HepG2 (cell line): ENCODE data around the gene KIRREL3. TPM values are rescaled to one million over a fixed set of nuclear protein-coding genes. Genes with fewer than 3 reads are reported as not detected.

Experiments used
- ATAC-seq: fragments of 200-7000 bp; cut with Tn5 transposase; 3 replicates; pipeline ENCODE4 v1.9.1; 2020; ENCODE audit warnings: mild to moderate bottlenecking, moderate library complexity
- BruUV-seq: library from RNA; stranded (reverse); fragments of 400-500 nt; replicated peaks from 2 replicates; lab custom pipeline; 2021; lab: Mats Ljungman, UMichigan
- CTCF ChIA-PET: fragments of 300-600 bp; formaldehyde crosslinking; extraction: SDS; loops from one replicate; lab custom pipeline; 2021; ENCODE audit warnings: low total read pairs, inconsistent platforms, low intra/inter-chr PET ratio; lab: Yijun Ruan, JAX
- POLR2A ChIA-PET: fragments of 350-600 bp; sonication (Branson Sonifier 250); formaldehyde crosslinking; loops from one replicate; lab custom pipeline; 2020; ENCODE audit warnings: antibody characterized with exemption, inconsistent platforms; lab: Yijun Ruan, JAX
- DNase-seq: peaks from one replicate; pipeline ENCODE4 v3.0.0-alpha.2; 2015; ENCODE audit warnings: low spot score
- FAIRE-seq: peaks from 3 replicates; lab custom pipeline; 2011; peaks lifted over from hg19 to GRCh38; lab: Jason Lieb, UNC
- H2AFZ ChIP-seq: one replicate; pipeline ENCODE4 v1.6.1; 2011; ENCODE audit warnings: low read length, inconsistent platforms
- H3K27ac ChIP-seq: fragments of 300-600 bp; 3 replicates; pipeline ENCODE4 v1.8.0; 2011; ENCODE audit warnings: mixed run types, mild to moderate bottlenecking, mixed read lengths, low read length, inconsistent platforms; ENCODE audit not compliant: insufficient read depth; ENCODE audit errors: extremely low read length
- H3K27me3 ChIP-seq, 2 experiments: fragments of 200-600 bp in 1 of 2; 2 replicates in 1 of 2; 3 replicates in 1 of 2; pipeline versions ENCODE4 v1.6.0 to v1.8.0; 2011; ENCODE audit warnings: low read length in 2 of 2, mild to moderate bottlenecking in 2 of 2, moderate library complexity in 2 of 2, inconsistent platforms in 1 of 2; ENCODE audit not compliant: insufficient read depth in 2 of 2, control insufficient read depth in 1 of 2
- H3K36me3 ChIP-seq, 2 experiments: fragments of 200-600 bp in 1 of 2; replicated peaks in 1 of 2; 2 replicates in 1 of 2; 3 replicates in 1 of 2; pipeline versions ENCODE4 v1.5.1 to v1.8.0; 2011; ENCODE audit warnings: low read length in 2 of 2, inconsistent platforms in 1 of 2; ENCODE audit not compliant: insufficient read depth in 2 of 2, control insufficient read depth in 1 of 2
- H3K4me1 ChIP-seq: 2 replicates; pipeline ENCODE4 v1.5.1; 2012; ENCODE audit warnings: low read length, inconsistent platforms; ENCODE audit not compliant: insufficient read depth
- H3K4me2 ChIP-seq: 2 replicates; pipeline ENCODE4 v1.6.0; 2011; ENCODE audit warnings: low read depth, low read length, inconsistent platforms
- H3K4me3 ChIP-seq, 3 experiments: fragments of 200-600 bp in 1 of 3; sonication (generic), shearing (Covaris generic) in 1 of 3; replicated peaks in 1 of 3; 2 replicates each; pipeline ENCODE4 v1.5.1; 2011 to 2016; ENCODE audit warnings: low read length in 3 of 3, inconsistent platforms in 2 of 3, low read depth in 2 of 3, mild to moderate bottlenecking in 2 of 3, control low read depth in 1 of 3, mixed read lengths in 1 of 3; ENCODE audit not compliant: insufficient read depth in 1 of 3
- H3K79me2 ChIP-seq: one replicate; pipeline ENCODE4 v1.6.1; 2011; ENCODE audit warnings: low read length, inconsistent platforms; ENCODE audit not compliant: insufficient read depth
- H3K9ac ChIP-seq: 2 replicates; pipeline ENCODE4 v1.6.0; 2011; ENCODE audit warnings: mild to moderate bottlenecking, low read depth, low read length, inconsistent platforms; ENCODE audit not compliant: insufficient read depth
- H3K9me3 ChIP-seq: 2 replicates; pipeline ENCODE4 v1.5.1; 2012; ENCODE audit warnings: mild to moderate bottlenecking, low read length
- H4K20me1 ChIP-seq: 2 replicates; pipeline ENCODE4 v1.6.0; 2011; ENCODE audit warnings: inconsistent platforms, mild to moderate bottlenecking, low read length, moderate library complexity; ENCODE audit not compliant: insufficient read depth
- NR2F2 ChIP-seq: IDR thresholded peaks from 2 replicates; pipeline ENCODE4 v1.6.1; 2012; ENCODE audit warnings: low read depth, inconsistent platforms, borderline replicate concordance
- RBM39 ChIP-seq: fragments of 200-400 bp; formaldehyde crosslinking; IDR thresholded peaks from one replicate; pipeline ENCODE4 v1.6.1; 2018; ENCODE audit warnings: antibody characterized with exemption, mild to moderate bottlenecking, low read depth, low read length; ENCODE audit not compliant: poor library complexity, severe bottlenecking
- SOX6 ChIP-seq, 2 experiments: fragments of 450-650 bp in 1 of 2; sonication (generic) in 1 of 2; formaldehyde crosslinking in 1 of 2; IDR thresholded peaks; 2 replicates each; pipeline versions ENCODE4 v1.4.0 to v1.6.1; 2017 to 2020; ENCODE audit warnings: antibody characterized with exemption in 1 of 2, mild to moderate bottlenecking in 1 of 2, missing genetic modification reagents in 1 of 2
- SSRP1 ChIP-seq: IDR thresholded peaks from 2 replicates; pipeline ENCODE4 v1.6.1; 2016; ENCODE audit warnings: control low read depth
- ZFP41 ChIP-seq: sonication (generic); formaldehyde crosslinking; IDR thresholded peaks from 2 replicates; pipeline ENCODE4 v1.4.0; 2020; ENCODE audit warnings: mild to moderate bottlenecking, missing genetic modification reagents, borderline replicate concordance
- ZMYM3 ChIP-seq: sonication (generic); formaldehyde crosslinking; IDR thresholded peaks from 2 replicates; pipeline ENCODE4 v1.5.1; 2020; ENCODE audit warnings: mild to moderate bottlenecking, missing genetic modification reagents
- ZNF367 ChIP-seq: sonication (generic); formaldehyde crosslinking; IDR thresholded peaks from 2 replicates; pipeline ENCODE4 v1.4.0; 2020; ENCODE audit warnings: missing genetic modification reagents, borderline replicate concordance
- WGBS: methylation state at CpG from one replicate; pipeline ENCODE4 v1.1.6; 2017; ENCODE audit warnings: low lambda C conversion rate; 5-methylcytosine and 5-hydroxymethylcytosine counted together
- in situ Hi-C: cut with HindIII; loops from 2 replicates; pipeline ENCODE4 v1.10.0; 2017; ENCODE audit warnings: low pct_unique_long_range_greater_than_20kb; ENCODE audit not compliant: extremely low pct_ligation_motif_present
- intact Hi-C: fragments of 100-400 bp; cut with micrococcal nuclease; formaldehyde crosslinking; loops from one replicate; pipeline ENCODE4 v1.10.0; 2022; ENCODE audit not compliant: unreplicated experiment
- polyA plus RNA-seq, 8 experiments: library from polyadenylated mRNA; depleted of rRNA in 3 of 8; stranded (reverse) in 7 of 8; unstranded in 1 of 8; fragments of >200 nt; fragmentation: Illumina TruSeq in 4 of 8; extraction: Trizol in 4 of 8; gene quantifications; 2 replicates each; pipeline versions ENCODE4 v1.2.1 to v1.2.3, GENCODE V29; 2011 to 2016; ENCODE audit warnings: low read depth in 4 of 8, missing spikeins in 1 of 8, mixed read lengths in 1 of 8; ENCODE audit not compliant: insufficient read depth in 1 of 8
- total RNA-seq, 5 experiments: library from RNA; depleted of rRNA; stranded (reverse); fragments of >200 nt; fragmentation: Illumina TruSeq; extraction: Trizol; gene quantifications; 2 replicates each; pipeline ENCODE4 v1.2.3, GENCODE V29; 2016; ENCODE audit warnings: low read depth in 1 of 5
- TF ChIP-seq, protein P1 (sequence below): sonication (generic); formaldehyde crosslinking; IDR thresholded peaks from 2 replicates; pipeline ENCODE4 v1.4.0; 2020; ENCODE audit warnings: mild to moderate bottlenecking, missing genetic modification reagents
- TF ChIP-seq, protein P2 (sequence below): sonication (generic); formaldehyde crosslinking; IDR thresholded peaks from 2 replicates; pipeline ENCODE4 v1.4.0; 2020; ENCODE audit warnings: missing genetic modification reagents
- TF ChIP-seq, protein P3 (sequence below): sonication (generic); formaldehyde crosslinking; IDR thresholded peaks from 2 replicates; pipeline ENCODE4 v1.9.0; 2021; ENCODE audit warnings: missing genetic modification reagents, borderline replicate concordance

The KIRREL3 gene
- total and polyA plus RNA-seq, 2 of the 13 experiments (the other 11 are each of a cell fraction or from before 2014, with no cell fraction given) = not detected

DNA sequence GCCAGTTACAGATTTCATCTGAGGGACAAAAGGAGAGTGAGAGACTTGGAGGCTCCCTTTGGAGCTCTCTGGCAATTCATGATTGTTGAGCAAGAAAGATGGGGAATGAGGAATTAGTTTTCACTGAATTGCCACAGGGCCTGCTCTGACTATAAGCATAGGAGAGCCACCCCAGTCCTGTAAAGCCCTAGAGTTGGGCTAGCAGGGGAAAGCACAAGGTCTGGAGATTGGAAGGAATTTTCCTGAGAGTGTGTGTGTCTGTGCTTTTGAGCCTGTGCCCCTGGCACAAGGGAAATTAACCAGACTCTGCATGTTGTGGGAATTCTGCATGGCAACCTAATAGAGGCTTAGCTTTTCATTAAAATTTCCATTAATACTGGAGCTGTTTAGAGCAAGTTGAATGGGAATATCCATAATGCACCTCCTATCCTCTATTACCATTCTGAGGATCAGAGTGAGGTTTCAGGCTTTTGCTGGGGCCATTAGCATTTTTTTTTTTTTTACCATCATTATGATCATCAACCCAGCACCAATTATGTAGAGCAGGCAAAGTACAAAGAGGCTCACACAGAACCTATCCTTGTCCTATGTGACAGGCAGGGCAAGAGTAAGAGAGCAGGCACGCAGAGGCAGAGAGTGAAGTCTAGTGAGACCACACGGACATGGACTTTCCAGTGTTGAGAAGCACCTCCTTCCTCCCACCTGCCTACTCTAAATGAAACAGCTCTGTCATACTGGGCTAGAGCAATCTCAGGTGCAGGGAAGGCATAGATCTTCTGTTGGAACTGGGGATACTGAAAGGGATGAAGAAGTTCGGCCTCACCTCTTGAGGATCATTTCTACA is 336.6 kb downstream of the KIRREL3 start (continued):
- TF ChIP-seq, protein P1, sequence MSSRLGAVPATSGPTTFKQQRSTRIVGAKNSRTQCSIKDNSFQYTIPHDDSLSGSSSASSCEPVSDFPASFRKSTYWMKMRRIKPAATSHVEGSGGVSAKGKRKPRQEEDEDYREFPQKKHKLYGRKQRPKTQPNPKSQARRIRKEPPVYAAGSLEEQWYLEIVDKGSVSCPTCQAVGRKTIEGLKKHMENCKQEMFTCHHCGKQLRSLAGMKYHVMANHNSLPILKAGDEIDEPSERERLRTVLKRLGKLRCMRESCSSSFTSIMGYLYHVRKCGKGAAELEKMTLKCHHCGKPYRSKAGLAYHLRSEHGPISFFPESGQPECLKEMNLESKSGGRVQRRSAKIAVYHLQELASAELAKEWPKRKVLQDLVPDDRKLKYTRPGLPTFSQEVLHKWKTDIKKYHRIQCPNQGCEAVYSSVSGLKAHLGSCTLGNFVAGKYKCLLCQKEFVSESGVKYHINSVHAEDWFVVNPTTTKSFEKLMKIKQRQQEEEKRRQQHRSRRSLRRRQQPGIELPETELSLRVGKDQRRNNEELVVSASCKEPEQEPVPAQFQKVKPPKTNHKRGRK (CRISPR knock-in tag) = no peak
- TF ChIP-seq SSRP1 = no peak
- TF ChIP-seq, all 625 proteins: peak for 0

DNA sequence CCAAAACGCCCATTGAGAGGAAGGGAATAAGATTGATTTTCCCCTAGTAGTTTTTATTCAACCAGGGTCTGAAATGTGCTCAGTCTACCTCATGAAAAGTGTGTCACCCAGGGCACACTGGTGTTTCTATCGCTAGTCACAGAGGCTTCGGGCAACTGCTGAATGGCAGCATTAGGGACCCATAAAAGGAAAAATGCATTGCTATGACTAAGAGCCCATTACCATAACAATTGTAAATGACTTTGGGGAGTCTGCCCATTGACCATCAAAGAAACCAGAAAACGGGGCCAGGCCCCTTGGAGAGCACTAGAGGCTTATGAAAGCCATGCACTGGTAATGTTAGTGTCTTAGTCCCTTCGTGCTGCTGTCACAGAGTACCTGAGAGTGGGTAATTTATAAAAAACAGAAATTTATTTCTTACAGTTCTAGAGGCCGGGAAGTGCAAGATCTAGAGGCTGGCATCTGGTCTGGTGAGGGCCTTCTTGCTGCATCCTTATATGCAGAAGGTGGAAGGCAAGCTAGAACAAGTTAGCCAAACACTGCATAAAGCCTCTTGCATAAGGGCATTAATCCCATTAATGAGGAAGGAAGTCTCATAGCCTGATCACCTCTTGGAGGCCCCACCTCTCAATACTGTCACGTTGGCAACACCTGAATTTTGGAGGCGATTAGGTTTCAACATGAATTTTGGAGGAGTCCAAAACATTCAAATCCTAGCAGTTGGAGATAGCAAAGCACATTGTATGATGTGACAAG is 338.4 kb downstream of the KIRREL3 start:
- Histone ChIP-seq H3K4me1 (no peaks in the 10 kb centered on the region), H3K27ac (no peak overlapping the region), H2AFZ (no peak overlapping the region), H3K27me3 (no peaks in the 10 kb centered on the region; a peak in 2 of 5 replicates), H3K4me2 (no peak overlapping the region), H3K36me3 (no peaks in the 10 kb centered on the region), H4K20me1 (no peaks in the 10 kb centered on the region), H3K9ac (no peak overlapping the region), H3K4me3 (no peak overlapping the region), H3K9me3 (no peaks in the 10 kb centered on the region), H3K79me2 (no peaks in the 10 kb centered on the region)
- in situ Hi-C loops (no loop called here), intact Hi-C loops (no loop called here)
- no TSS peak for BruUV-seq
- ChIA-PET POLR2A (no interaction called here), CTCF (no interaction called here)
- no peak for FAIRE-seq
- WGBS = under 1% methylated on average over 8 of the region's 8 CpGs
- no peak for ATAC-seq
- DNase-seq = no peak
- TF ChIP-seq ZMYM3 (CRISPR knock-in tag) (no peak), RBM39 (no peak), NR2F2 (no peak), ZFP41 (CRISPR knock-in tag) (no peak), ZNF367 (CRISPR knock-in tag) (no peak), SOX6 (IDR thresholded peaks at IDR 0.05) (no peak), SOX6 (CRISPR knock-in tag; IDR thresholded peaks at IDR 0.05) (no peak)
- TF ChIP-seq, protein P2, sequence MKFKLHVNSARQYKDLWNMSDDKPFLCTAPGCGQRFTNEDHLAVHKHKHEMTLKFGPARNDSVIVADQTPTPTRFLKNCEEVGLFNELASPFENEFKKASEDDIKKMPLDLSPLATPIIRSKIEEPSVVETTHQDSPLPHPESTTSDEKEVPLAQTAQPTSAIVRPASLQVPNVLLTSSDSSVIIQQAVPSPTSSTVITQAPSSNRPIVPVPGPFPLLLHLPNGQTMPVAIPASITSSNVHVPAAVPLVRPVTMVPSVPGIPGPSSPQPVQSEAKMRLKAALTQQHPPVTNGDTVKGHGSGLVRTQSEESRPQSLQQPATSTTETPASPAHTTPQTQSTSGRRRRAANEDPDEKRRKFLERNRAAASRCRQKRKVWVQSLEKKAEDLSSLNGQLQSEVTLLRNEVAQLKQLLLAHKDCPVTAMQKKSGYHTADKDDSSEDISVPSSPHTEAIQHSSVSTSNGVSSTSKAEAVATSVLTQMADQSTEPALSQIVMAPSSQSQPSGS (CRISPR knock-in tag) = no peak
- TF ChIP-seq, protein P3, sequence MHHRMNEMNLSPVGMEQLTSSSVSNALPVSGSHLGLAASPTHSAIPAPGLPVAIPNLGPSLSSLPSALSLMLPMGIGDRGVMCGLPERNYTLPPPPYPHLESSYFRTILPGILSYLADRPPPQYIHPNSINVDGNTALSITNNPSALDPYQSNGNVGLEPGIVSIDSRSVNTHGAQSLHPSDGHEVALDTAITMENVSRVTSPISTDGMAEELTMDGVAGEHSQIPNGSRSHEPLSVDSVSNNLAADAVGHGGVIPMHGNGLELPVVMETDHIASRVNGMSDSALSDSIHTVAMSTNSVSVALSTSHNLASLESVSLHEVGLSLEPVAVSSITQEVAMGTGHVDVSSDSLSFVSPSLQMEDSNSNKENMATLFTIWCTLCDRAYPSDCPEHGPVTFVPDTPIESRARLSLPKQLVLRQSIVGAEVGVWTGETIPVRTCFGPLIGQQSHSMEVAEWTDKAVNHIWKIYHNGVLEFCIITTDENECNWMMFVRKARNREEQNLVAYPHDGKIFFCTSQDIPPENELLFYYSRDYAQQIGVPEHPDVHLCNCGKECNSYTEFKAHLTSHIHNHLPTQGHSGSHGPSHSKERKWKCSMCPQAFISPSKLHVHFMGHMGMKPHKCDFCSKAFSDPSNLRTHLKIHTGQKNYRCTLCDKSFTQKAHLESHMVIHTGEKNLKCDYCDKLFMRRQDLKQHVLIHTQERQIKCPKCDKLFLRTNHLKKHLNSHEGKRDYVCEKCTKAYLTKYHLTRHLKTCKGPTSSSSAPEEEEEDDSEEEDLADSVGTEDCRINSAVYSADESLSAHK (CRISPR knock-in tag) = no peak
